Glutamatergic neuron (in vitro differentiated cells): ENCODE data around the gene GJB3. TPM values are rescaled to one million over a fixed set of nuclear protein-coding genes. Genes with fewer than 3 reads are reported as not detected.

Source experiments
- DNase-seq: peaks from one replicate; pipeline ENCODE4 v3.0.0; 2022
- H3K27ac Mint-ChIP-seq: one replicate; pipeline ENCODE4 v1.8.0; 2020; ENCODE audit warnings: mild to moderate bottlenecking, mixed read lengths, inconsistent platforms; ENCODE audit not compliant: unreplicated experiment
- H3K27me3 Mint-ChIP-seq: one replicate; pipeline ENCODE4 v1.8.0; 2020; ENCODE audit warnings: mild to moderate bottlenecking, moderate library complexity, mixed read lengths, inconsistent platforms; ENCODE audit not compliant: unreplicated experiment
- H3K36me3 Mint-ChIP-seq: one replicate; pipeline ENCODE4 v1.8.0; 2020; ENCODE audit warnings: mild to moderate bottlenecking, mixed read lengths, inconsistent platforms; ENCODE audit not compliant: unreplicated experiment
- H3K4me1 Mint-ChIP-seq: one replicate; pipeline ENCODE4 v1.8.0; 2020; ENCODE audit warnings: mild to moderate bottlenecking, low read depth, mixed read lengths, inconsistent platforms; ENCODE audit not compliant: unreplicated experiment
- H3K4me3 Mint-ChIP-seq: one replicate; pipeline ENCODE4 v1.8.0; 2020; ENCODE audit warnings: mild to moderate bottlenecking, mixed read lengths, inconsistent platforms; ENCODE audit not compliant: unreplicated experiment
- H3K9me3 Mint-ChIP-seq: one replicate; pipeline ENCODE4 v1.8.0; 2020; ENCODE audit warnings: mild to moderate bottlenecking, moderate library complexity, mixed read lengths, inconsistent platforms; ENCODE audit not compliant: unreplicated experiment
- total RNA-seq: library from RNA; stranded (reverse); fragmentation: NEBNext Ultra II Directional; extraction: Animal tissue kit (Norgen Biotek cat#: 25700); gene quantifications from one replicate; pipeline ENCODE4 v1.2.1, GENCODE V29; 2021; ENCODE audit not compliant: unreplicated experiment
- TF ChIP-seq, protein P1 (sequence below): fragments of 200-600 bp; sonication (generic); IDR thresholded peaks from one replicate; pipeline ENCODE4 v1.5.0; 2021; ENCODE audit not compliant: partially characterized antibody, unreplicated experiment

The GJB3 gene
- total RNA-seq, 1 donor from 2014 or later: not detected

- H3K4me1 Mint-ChIP-seq: no peaks in the 10 kb centered on the region
- DNase-seq: no peak
- peaks cover 2% of the 10 kb centered on the region for H3K9me3 Mint-ChIP-seq
These were observed 21.3 kb upstream of the GJB3 start, which contains the start of gene GJB4 for GRCh38 chr1:34759503-34760357. TSS of gene GJB4 (plus strand) at chr1:34759740. CDS start at chr1:34761255, 1,515 bp downstream.

GRCh38 chr1:34761176-34761761, 19.7 kb upstream of the GJB3 start:
- H3K27ac Mint-ChIP-seq: no peak overlapping the region
- no peak for DNase-seq
- no peaks in the 10 kb centered on the region for H3K4me1 Mint-ChIP-seq
- no peak overlapping the region for H3K4me3 Mint-ChIP-seq
- H3K27me3 Mint-ChIP-seq: peaks cover 2% of the 10 kb centered on the region
- H3K36me3 Mint-ChIP-seq: peaks cover 3% of the 10 kb centered on the region
- peaks cover 2% of the 10 kb centered on the region for H3K9me3 Mint-ChIP-seq
- TF ChIP-seq, protein P1, sequence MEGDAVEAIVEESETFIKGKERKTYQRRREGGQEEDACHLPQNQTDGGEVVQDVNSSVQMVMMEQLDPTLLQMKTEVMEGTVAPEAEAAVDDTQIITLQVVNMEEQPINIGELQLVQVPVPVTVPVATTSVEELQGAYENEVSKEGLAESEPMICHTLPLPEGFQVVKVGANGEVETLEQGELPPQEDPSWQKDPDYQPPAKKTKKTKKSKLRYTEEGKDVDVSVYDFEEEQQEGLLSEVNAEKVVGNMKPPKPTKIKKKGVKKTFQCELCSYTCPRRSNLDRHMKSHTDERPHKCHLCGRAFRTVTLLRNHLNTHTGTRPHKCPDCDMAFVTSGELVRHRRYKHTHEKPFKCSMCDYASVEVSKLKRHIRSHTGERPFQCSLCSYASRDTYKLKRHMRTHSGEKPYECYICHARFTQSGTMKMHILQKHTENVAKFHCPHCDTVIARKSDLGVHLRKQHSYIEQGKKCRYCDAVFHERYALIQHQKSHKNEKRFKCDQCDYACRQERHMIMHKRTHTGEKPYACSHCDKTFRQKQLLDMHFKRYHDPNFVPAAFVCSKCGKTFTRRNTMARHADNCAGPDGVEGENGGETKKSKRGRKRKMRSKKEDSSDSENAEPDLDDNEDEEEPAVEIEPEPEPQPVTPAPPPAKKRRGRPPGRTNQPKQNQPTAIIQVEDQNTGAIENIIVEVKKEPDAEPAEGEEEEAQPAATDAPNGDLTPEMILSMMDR: no peak

More at GRCh38 chr1:34759503-34760357, 21.3 kb upstream of the GJB3 start, which contains the start of gene GJB4:
- H3K4me3 Mint-ChIP-seq: no peak within 1 kb of the TSS
- peaks cover 3% of the 10 kb centered on the region for H3K36me3 Mint-ChIP-seq
- H3K27ac Mint-ChIP-seq: no peak within 1 kb of the TSS
- H3K27me3 Mint-ChIP-seq: peaks cover 2% of the 10 kb centered on the region
- TF ChIP-seq, protein P1: no peak

- no peak overlapping the region for H3K4me3 Mint-ChIP-seq
- H3K27ac Mint-ChIP-seq: no peak overlapping the region
- peaks cover 3% of the 10 kb centered on the region for H3K36me3 Mint-ChIP-seq
- no peak for DNase-seq
- peaks cover 2% of the 10 kb centered on the region for H3K9me3 Mint-ChIP-seq
- H3K27me3 Mint-ChIP-seq: peaks cover 2% of the 10 kb centered on the region
- TF ChIP-seq, protein P1: no peak
- no peaks in the 10 kb centered on the region for H3K4me1 Mint-ChIP-seq
These were observed 19.2 kb upstream of the GJB3 start for GRCh38 chr1:34761776-34762307.

DNA sequence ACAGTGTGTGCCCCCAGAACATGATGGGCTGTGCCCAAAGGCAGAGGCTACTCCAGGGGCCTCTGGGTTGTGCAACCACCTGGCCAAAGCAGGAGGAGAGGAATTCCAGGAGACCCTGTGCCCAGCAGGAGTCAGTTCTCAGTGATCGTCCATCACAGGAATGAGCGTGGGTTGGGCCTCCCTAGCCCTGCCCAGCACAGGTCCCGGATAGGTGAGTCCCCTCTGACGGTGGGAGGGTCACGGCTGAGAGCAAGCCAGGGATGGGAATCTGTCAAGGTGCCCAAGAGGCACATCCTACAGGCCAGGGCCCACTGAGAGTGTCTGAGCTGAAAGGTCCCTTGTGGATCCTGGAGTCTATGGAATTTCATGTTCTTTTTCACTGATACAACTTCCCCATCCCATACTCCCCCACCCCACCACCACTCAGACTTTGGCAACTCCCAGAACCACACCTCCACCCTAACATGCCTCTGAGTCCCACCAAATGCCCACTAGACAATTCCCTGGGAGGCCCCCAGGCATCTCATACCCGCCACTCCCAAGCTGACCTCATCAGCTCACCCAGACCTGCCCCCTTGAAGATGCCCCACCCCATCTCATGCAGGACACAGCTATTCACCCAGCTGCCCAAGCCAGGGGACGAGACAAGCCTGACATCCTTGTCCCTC, 18.4 kb upstream of the GJB3 start:
- Mint-ChIP-seq H3K27ac (no peak overlapping the region), H3K36me3 (peaks cover 3% of the 10 kb centered on the region), H3K27me3 (peaks cover 2% of the 10 kb centered on the region), H3K4me1 (no peaks in the 10 kb centered on the region), H3K9me3 (peaks cover 2% of the 10 kb centered on the region), H3K4me3 (no peak overlapping the region)
- no peak for DNase-seq
- TF ChIP-seq, protein P1: no peak
